ENCODE data around the gene SVOPL. TPM values are rescaled to one million over a fixed set of nuclear protein-coding genes. Genes with fewer than 3 reads are reported as not detected.

Gene SVOPL
- total RNA-seq (2022; extraction: Qiagen RNA extraction): not detected in 5 replicates

DNA sequence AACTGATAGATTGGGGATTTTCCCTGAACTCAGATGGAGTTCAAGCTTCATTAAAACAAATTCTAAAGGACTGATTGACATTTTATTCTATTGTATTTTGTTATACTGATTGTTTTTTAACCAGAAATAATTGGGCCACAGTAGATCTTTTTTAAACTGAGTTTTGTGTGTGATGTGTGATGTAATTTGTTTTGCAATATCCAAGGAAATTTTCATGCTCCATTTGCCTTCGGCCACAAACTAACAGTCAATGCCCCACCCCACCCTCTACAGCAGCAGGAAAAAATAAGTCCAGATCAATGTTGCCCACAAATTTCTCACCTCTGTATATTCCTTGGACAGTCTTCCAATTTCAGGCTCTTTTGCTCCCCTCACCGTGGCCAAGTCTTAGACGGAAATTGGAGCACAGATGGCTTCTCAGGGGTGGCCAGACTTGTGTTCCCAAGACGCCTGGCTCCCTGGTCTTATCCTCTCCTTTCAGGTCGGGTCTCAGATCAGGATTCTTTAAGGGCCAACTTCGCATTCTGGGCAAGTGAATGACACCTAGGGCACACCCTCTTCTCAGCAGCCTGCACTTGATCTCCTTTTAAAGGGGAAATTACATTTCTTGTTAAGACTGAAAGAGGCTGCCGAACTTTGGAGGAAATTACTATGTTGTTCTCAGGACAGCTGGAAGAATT, at the start of gene SVOPL:
TSS of gene SVOPL (minus strand) at position 506 of the 680 bp plus-strand sequence. CDS start 22,317 bp downstream, outside the sequence.

Other genes starting within 250 kb of the SVOPL start
- 7.1 to 9.4 TPM (median 8.7 TPM) in 5 replicates for gene TRIM24, start 241.1 kb downstream of the SVOPL start, total RNA-seq (2022; extraction: Qiagen RNA extraction)
- gene TMEM213, start 96.6 kb upstream of the SVOPL start, total RNA-seq (2022; extraction: Qiagen RNA extraction): not detected in 5 replicates
- 0.20 to 0.27 TPM (median 0.27 TPM) in 5 replicates for gene ATP6V0A4, start 96.8 kb upstream of the SVOPL start, total RNA-seq (2022; extraction: Qiagen RNA extraction)

Measured in A549 treated with dexamethasone at 1 μM for 4 hours (cell line).